ENCODE data around the gene ZNF318.
"Not testable (repeated sequence)": the region's sequence is repeated elsewhere in the genome, so short reads cannot be mapped to it uniquely, and the experiment has no call there.

ZNF318 gene, protein sequence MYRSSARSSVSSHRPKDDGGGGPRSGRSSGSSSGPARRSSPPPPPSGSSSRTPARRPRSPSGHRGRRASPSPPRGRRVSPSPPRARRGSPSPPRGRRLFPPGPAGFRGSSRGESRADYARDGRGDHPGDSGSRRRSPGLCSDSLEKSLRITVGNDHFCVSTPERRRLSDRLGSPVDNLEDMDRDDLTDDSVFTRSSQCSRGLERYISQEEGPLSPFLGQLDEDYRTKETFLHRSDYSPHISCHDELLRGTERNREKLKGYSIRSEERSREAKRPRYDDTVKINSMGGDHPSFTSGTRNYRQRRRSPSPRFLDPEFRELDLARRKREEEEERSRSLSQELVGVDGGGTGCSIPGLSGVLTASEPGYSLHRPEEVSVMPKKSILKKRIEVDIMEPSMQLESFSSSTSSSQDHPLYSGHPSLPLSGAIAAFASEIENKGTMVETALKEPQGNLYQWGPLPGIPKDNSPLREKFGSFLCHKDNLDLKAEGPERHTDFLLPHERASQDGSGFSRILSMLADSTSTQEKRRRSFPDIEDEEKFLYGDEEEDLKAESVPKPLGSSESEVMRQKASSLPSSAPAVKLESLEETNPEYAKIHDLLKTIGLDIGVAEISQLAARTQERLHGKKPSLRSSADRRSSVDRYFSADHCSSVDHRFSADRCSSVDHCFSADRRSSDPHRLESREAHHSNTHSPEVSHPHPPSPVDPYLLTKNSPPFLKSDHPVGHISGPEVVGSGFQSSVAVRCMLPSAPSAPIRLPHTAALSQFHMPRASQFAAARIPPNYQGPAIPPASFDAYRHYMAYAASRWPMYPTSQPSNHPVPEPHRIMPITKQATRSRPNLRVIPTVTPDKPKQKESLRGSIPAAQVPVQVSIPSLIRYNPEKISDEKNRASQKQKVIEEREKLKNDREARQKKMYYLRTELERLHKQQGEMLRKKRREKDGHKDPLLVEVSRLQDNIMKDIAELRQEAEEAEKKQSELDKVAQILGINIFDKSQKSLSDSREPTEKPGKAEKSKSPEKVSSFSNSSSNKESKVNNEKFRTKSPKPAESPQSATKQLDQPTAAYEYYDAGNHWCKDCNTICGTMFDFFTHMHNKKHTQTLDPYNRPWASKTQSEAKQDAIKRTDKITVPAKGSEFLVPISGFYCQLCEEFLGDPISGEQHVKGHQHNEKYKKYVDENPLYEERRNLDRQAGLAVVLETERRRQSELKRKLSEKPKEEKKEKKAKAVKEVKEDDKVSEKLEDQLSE (N-terminal part only)
- total RNA-seq: 45.3 to 81.6 (median 59.0) reads per million in 4 donors

DNA sequence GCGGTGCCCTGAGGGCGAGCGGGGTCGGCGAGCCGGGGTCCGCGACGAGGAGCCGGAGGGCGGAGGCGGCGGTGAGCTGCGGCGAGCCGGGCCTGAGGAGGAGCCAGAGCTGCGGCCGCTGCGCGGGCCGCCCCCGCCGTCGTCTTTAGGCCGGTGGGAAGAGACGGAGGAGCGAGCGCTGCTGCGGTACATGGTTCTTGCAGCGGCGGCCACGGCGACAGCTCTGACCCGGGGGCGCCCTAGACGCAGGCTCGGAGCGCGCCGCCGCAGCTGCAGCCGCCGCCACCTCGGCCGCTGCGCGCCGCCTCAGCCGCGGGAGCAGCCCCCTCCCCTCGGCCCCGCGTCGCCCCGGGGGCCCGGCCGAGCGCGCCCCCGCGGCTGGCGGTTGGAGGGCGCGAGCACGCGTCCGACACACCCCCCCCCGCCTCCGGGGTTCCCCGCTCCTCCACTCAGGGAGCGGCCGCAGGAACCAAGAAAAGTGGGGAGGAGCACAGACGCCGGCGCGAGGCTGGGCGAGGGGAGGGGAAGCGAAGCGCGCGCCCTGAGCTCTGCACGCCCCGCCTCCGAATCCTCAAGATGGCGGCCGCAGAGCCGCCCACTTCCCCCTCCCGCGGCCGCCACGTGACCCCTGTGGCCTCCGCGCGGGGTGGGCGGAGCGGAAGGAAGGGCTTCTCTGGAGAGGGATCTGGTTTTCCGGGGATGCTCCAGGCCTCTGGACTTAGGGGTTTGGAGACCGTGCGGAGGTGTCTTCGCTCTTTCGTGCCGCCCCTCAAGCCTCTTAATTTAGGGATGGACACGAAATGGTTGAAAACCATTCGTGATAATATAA is at the start of gene ZNF318:
ZNF318 (minus strand) TSS at position 474 of the 829 bp plus-strand sequence; CDS start at position 192, 282 bp downstream.
- DNase-seq: peak; percentile 88 to 98 (median 90)

DNA sequence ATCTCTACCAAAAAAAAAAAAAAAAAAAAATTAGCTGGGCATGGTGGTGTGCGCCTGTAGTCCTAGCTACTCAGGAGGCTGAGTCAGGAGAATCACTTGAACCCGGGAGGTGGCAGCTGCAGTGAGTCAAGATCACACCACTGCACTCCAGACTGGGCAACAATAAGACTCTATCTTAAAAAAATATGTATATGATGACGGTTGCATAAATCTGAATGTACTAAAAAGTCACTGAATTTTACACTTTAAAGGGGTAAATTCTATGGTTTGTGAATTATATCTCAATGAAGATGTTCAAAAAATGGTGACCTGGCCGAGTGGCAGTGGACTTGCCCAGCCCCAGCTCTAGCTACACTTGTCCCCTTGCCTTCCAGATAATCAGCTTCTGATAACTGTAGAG is 47.5 kb upstream of the ZNF318 start:
- no peak for DNase-seq

DNA sequence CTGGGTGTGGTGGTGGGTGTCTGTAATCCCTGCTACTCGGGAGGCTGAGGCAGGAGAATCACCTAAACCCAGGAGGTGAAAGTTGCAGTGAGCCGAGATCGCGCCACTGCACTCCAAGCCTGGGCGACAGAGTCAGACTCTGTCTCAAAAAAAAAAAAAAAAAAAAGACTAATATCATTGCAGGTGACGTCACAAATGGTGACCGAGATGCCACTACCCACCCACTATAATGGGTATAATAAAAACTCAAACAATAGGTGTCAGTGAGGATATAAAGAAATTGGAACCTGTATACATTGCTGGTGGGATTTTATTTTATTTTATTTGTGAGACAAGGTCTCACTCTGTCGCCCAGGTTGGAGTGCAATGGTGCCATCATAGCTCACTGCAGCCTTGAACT is 45.8 kb upstream of the ZNF318 start:
- not testable (repeated sequence) for DNase-seq

DNA sequence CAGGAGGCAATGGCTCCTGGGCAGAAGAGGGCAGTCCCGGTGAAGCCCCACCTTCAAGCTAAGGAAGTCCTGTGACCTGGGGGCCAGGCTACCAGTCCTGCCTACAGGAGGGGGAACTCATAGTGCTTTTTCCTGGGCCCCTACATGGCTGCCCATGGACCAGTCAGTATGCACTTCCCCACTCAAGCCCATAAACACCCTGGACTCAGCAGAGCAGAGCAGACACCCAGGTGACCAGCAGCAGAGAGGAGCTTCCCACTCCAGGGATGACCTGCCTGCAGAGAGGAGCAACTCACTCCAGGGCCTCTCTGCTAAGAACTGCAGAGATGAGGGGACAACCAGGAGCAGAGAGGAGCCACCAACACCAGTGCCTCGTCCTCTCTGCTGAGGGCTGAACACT is 43.6 kb upstream of the ZNF318 start:
- DNase-seq: no peak

DNA sequence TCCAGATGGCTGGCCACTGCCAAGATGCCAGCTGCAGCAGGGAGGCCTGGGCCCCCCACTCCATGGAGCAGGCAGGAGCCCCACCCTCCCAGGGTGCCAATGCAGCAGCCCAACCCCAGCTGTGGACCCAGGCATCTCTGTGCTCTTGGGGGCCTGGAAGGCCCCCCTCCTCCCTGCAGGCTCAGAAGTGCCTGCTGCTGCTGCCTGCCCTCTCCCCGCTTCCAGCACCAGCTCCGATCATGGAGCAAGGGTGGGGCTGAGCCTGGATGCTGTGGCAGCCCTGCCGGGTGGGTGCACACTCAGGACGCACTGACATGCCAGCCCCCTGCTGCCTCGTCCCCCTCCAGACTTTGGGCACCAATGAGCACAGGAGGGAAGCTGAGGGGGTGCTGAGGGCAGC is 43.1 kb upstream of the ZNF318 start:
- no peak for DNase-seq

DNA sequence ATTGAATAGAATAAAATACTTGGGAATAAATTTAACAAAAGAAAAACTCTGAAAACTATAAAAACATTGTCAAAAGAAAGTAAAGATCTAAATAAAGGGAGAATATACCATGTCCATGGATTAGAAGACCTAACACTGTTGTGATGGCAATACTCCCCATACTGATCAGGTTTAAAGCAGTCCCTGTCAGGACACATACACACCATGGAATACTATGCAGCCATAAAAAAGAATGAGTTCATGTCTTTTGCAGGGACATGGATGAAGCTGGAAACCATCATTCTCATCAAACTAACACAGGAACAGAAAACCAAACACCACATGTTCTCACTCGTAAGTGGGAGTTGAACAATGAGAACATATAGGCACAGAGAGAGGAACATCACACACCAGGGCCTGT is 41.3 kb upstream of the ZNF318 start:
- not testable (repeated sequence) for DNase-seq

DNA sequence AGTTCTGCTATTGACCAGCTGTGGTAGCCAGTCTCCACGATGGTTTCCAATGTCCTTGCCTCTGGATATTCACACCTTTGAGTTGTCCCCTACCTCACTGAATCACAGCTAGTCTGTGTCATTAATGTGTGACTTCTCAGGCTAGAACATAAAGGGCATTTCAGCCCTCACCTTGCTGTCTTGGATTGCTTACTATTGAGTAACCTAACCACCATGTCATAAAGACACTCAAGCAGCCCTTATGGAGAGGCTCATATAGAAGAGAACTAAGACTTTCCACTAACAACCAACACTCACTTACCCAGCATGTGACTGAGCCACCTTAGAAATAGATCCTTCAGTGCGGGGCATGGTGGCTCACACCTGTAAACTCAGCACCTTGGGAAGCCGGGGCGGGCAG is 38.8 kb upstream of the ZNF318 start:
- DNase-seq: no peak

DNA sequence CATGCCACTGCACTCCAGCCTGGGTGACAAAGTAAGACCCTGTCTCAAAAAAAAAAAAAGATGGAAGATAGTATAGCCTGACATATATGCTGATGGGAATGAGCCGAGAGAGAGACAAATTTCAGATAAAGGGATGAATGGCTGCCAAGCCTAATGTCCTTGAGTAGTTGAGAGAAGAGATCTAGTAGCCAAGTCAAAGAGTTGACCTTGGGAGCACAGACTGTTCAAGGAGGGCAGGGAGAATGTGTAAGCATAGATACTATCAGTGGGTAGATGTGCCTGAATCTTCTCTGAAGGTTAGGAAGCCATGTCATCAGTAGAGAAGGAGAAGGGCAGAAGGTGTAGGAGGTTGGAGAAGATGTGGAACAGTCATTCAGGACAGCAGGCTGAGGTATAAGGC is 37.8 kb upstream of the ZNF318 start:
- DNase-seq: no peak

DNA sequence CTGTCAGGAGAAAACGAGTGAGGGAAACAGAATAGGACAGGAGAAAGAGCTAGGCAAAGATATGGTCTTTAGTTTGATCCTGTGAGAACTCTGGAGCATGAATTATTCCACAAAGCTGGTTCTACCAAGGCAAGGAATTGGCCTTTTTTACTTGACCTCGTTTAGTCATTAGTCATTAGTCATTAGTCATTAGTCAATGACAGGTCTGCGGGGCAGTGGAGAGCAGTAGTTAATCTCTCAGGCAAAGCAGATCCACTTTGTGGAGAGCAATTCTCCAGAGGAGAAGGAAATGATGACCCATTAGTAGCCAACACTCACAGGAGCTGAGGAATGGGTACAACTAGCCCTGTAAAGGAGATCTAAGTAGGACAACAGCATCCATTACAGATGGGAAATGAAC is 35.9 kb upstream of the ZNF318 start:
- DNase-seq: no peak

DNA sequence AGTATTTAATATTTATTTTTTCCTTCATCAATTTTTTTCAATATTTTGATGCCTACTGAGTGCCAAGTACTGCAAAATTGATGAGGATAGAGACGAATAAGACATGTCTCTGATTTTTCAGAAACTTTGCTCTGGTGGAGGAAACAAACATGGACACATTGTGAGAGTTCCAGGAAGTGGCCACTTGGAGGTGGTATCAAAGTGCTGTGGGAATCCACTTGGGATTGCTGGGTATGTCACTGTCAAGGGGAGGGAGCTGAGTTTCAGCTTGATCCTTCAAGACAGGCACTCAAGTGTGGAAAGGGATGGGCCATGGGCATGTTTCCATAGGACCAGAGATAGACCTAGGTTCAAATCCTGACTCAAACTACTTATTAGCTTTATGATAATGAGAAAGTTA is 33.4 kb upstream of the ZNF318 start:
- no peak for DNase-seq

DNA sequence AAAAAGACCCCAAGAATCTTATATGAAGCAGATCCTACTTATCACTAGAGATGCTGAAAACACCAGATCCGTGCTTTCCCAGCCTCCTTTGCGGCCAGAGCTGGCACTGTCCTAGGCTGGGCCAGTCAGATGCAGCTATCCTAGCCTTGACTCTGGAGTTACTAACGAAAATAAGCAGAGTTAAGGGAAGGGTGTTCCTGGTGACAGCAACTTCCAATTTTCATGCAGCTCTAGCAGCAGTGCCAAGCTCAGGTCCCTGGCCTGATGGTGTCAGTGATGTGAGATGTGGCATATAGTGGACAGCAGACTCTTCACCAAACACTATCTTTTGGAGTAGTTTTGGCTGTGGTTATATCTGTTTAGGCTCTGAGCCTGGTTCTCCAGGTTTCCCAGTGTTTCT is 32.3 kb upstream of the ZNF318 start:
- no peak for DNase-seq

DNA sequence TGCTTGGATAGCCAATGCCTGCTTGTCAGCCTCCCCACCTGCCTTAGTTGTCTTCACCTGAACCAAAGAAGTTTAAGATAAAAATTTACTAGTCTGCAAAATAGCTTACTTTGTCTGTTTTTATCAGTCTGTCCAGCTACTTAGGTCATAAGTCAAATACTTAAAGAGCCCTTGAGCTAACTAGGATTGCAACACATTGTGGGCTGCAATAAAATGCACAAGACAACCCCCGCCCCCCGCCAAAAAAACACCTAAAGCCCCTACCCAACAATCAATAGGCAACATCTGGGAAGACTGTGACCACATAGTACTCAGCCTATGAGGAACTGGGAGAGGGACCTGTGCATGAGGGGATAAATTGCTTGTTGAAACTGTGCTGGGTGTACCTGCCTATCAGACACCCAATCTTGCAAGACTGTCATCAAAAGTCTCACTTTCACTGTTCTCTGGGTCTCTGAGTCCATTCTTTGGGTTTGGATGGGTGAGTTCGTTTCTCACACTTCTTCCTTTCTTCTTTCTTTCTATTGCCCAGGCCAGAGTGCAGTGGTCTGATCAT is 30.6 kb upstream of the ZNF318 start:
- no peak for DNase-seq

DNA sequence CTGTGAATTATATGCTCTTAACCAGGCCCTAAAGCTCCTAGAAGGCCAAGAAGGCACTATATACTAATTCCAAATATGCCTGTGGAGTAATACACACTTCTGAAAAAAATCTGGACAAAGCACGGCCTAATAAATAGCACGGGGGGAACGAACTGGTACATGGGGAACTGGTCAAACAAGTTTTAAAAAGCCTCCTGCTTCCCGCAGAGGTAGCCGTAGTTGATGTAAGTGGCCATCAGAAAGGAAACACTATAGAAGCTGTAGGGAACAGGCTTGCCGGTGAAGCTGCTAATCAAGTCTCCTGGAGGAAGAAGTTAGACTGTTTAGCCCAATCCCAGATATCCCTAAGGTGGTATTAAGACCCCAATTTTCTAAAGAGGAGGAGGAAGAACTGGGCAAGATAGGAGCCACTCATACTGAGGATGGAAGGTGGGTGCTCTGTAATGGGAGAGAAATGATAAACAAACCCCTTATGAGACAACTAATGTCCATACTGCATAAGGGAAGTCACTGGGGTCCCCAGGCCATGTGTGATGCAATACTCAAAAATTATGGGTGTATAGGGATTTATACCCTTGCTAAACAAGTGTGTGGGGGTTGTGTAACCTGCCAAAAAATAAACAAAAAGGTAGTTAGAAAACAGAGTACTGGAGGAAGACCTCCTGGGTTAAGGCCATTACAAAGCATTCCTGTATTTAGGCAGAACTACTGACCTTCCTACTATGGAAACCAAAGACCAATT is 27.1 kb upstream of the ZNF318 start:
- DNase-seq: no peak

DNA sequence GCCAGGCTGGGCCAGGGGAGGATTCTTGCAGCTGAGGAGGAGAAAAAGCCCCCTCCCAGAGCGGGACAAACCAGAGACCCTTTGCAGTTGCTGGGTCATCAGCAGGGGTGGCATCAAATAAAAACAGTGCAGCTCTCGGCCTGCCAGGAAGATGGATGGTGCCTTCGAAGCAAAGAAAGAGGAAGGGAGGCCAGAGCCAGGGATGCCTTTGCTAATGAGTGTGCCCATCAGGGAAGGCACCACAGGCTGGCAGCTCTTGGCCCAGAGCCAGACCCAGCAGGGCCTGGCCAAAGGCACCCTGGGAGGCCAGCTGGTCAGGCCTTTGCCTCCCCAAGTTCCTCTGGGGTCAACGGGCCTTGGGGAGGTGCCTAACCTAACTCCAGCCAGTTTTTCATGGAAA is 26.3 kb upstream of the ZNF318 start:
- no peak for DNase-seq

DNA sequence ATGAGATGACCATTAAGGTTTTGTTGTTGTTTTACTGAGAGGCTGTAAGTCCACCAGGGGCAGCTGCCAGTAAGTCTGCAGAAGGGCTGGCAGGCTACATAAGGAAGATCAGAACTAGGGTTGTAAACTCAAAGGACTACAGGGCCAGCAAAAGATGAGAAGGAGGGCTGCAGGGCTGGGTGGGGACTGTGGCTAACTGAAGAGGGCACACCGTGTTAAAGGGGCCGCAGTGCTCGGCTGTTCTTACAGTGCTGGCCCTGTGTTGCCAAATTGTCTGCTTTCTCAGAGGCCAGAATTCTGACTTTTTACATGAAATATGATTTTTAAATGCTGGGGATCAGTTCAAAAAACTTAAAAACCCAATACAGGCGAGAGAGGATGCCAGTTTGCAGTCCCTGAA is 25.5 kb upstream of the ZNF318 start:
- DNase-seq: no peak

DNA sequence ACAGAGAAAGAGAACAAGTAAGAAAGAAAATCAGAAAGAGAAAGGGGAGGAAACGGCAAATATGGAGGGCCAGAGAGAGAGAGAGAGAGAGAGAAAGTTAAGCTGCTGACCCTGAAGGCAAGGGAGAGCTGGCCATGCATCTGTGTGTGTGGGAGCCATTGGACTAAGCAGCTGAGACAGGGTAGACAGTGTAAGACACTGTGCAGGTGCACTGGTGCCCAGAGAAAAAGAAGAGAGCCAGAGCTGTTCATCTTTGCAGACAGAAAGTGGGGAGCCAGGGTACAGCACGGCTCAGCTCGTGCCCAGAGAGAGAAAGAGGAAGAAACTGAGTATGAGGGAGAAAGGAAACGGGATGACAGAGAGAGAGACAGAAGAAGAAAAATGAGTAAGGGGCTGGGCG is 24.2 kb upstream of the ZNF318 start:
- no peak for DNase-seq

DNA sequence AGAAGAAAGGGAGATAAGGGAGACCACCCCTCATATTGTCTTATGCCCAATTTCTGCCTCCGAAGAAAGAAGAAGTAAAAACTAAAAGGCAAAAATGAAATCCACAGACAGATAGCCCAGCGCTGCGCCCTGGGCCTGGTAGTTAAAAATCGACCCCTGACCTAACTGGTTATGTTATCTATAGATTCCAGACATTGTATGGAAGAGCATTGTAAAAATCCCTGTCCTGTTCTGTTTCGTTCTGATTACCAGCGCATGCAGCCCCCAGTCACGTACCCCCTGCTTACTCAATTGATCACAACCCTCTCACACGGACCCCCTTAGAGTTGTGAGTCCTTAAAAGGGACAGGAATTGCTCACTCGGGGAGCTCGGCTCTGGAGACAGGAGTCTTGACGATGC is 23.7 kb upstream of the ZNF318 start:
- not testable (repeated sequence) for DNase-seq

DNA sequence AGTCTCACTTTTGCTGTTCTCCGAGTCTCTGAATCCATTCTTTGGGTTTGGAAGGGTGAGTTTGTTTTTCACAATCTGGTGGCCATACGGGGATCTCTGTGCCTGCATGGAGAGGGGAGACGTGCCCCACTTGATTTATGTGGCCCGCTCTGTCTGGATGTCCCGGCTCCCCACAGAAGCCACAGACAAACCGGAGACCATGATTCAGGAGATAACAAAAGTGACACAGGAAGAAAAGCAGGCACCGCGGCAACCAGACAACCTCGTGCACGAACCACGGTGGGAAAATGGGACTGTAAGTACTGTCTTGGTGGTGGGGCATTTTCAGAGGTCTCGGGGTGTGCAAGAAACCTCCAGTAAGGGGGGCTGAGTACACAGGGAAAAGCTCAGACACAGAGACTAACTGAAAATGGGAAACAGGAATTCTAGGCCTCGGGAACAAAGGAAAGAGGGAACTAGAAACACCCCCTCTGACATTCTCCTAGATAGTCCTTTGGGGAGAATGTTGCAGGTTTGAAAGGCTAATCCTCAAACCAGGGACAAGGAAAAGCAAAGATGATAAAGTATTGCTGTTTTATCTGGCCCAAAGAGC is 22.1 kb upstream of the ZNF318 start:
- peak; percentile 20 to 54 (median 40) for DNase-seq

DNA sequence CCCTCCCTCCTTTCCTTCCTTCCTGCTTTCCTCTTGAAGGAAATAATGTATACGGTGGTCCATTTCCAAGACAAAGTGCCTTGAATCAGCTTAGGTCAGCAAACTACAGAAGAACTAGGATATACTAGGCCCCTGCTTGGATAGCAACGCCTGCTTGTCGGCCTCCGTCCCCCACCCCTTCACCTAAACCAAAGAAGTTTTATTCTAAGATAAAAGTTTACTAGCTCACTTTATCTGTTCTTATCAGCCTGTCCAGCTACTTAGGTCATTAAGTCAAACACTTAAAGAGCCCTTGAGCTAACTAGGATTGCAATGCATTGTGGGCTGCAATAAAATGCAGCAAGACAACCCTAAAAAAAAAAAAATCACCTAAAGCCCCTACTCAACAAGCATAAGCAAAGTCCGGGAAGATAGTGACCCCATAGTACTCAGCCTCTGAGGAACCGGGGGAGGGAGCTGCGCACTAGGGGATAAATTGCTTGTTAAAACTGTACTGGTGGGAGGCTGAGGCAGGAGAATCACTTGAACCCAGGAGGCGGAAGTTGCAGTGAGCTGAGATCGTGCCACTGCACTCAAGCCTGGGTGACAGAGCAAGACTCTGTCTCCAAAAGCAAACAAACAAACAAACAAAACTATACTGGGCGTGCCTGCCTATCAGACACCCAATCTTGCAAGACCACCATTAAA is 21.4 kb upstream of the ZNF318 start:
- DNase-seq: not testable (repeated sequence)

DNA sequence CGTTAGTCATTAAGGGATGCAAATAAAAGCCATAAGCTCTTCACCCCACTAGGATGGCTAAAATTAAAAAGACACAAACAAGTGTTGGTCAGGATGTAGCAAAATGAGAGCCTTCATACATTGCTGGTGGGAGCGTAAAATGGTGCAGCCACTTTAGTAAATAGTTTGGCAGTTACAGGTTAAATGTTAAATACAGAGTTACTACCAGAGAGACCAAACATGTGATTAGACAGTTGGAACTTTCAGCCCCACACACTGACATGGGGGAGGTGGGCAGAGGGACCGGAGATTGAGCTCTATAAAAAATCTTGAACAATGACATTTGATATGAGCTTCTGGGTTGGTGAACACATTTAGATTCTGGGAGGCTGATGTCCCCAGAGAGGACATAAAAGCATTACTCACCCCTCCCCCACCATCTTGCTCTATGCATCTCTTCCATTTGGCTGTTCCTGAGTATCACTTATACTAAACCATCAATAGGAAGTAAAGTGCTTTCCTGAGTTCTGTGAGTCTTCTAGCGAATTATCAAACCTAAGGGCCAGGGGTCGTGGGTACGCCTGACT is 20.4 kb upstream of the ZNF318 start:
- DNase-seq: no peak
